Measurements from ENCODE around the gene GCM1. TPM values are rescaled to one million over a fixed set of nuclear protein-coding genes. Genes with fewer than 3 reads are reported as not detected.

The GCM1 gene
- total RNA-seq, 1 donor from 2014 or later, result not detected

GRCh38 chr6:53103993-53104675 lies 44.5 kb downstream of the GCM1 start:
- no peak for ATAC-seq

GRCh38 chr6:53101006-53101405 lies 47.6 kb downstream of the GCM1 start:
- ATAC-seq, result no peak

- no peak for ATAC-seq
Measured at GRCh38 chr6:53100561-53100960, 48.1 kb downstream of the GCM1 start.

GRCh38 chr6:53095716-53096115 lies 52.9 kb downstream of the GCM1 start:
- no peak for ATAC-seq

- ATAC-seq, result no peak
Measured at GRCh38 chr6:53095270-53095669, 53.4 kb downstream of the GCM1 start.

DNA sequence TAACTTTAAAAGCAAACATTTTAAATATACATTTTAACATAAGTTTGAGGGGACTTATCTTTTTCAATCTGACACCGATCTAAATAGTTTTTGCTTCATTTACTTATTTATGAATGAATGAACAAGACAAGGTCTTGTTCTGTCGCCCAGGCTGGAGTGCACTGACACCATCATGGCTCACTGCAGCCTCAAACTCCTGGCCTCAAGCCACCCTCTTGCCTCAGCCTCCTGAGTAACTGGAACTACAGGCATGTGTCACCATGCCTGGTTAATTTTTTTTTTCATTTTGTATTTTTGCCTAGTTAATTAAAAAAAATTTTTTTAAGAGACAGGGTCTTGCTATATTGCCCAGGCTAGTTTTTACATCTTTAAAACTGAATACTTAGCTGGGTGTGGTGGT lies 58.1 kb downstream of the GCM1 start:
- ATAC-seq, result no peak

GRCh38 chr6:53089948-53090347 lies 58.7 kb downstream of the GCM1 start:
- ATAC-seq, result no peak

GRCh38 chr6:53086302-53086701 lies 62.3 kb downstream of the GCM1 start:
- no peak for ATAC-seq

DNA sequence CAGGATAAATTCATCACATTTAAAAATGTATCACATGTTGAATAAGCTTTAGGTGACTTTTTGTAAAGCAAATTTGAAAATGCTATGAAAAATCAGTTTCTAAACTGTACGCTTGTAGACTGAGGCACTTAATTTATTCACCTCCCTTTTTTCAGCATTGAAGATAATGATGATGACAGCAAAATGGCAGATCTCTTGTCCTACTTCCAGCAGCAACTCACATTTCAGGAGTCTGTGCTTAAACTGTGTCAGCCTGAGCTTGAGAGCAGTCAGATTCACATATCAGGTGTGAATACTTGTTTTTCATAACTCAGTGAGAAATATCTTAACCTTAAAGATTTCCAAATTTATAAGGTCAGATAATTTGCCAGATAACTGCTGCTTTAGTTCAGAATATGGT lies 67.8 kb downstream of the GCM1 start:
- ATAC-seq, result no peak

Other genes with a start within 250 kb of the GCM1 start
- gene GSTA3, start 239.1 kb downstream of the GCM1 start, total RNA-seq, result not detected
- 64.0 TPM for gene GSTA4, start 153.6 kb downstream of the GCM1 start, total RNA-seq
- 9.6 TPM for gene CILK1, start 87.0 kb downstream of the GCM1 start, total RNA-seq
- 96.8 TPM for gene FBXO9, start 83.4 kb downstream of the GCM1 start, total RNA-seq
- 33.1 TPM for gene ELOVL5, start 200.1 kb upstream of the GCM1 start, total RNA-seq

Data from esophagus mucosa (tissue), 1 donor.